HG03103 (cell line): Measurements from ENCODE around the gene ARNT2.
"Not testable (repeated sequence)": the region's sequence is repeated elsewhere in the genome, so short reads cannot be mapped to it uniquely, and the experiment has no call there.

Experiments
- ATAC-seq: cut with Tn5 transposase; IDR thresholded peaks from one replicate; pipeline ENCODE4 v1.9.1; 2021; ENCODE audit warnings: low read depth; ENCODE audit not compliant: unreplicated experiment

Gene ARNT2

DNA sequence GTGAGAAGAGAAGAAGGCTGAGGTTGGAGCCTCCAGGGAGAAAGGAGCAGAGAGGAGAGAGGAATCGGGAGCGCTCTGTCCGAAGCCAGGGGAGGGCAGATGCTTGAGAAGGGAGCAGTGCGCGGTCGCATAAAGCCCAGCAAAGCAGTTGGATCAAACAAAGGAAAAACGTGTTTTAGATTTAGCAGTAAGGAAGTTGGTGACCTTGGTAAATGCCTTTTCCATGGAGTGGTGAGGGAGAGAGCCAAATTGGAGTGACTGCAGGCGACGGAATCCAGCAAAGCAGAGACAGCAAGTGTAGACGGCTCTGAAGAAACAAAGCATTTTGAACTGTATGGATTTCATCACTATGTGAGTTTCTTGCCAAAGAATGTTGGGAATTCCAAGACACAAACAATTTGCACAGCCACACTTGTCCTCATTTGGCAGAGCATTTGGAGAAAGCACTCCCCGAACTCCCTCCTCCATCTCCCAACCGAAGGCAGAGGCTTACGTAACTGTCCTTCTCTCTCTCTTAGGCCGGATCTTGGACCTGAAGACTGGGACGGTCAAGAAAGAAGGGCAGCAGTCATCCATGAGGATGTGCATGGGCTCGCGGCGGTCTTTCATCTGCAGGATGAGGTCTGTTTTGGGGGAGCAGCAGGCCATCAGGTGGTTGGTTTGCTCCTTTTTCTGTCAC is 103.6 kb downstream of the ARNT2 start:
- no peak for ATAC-seq

DNA sequence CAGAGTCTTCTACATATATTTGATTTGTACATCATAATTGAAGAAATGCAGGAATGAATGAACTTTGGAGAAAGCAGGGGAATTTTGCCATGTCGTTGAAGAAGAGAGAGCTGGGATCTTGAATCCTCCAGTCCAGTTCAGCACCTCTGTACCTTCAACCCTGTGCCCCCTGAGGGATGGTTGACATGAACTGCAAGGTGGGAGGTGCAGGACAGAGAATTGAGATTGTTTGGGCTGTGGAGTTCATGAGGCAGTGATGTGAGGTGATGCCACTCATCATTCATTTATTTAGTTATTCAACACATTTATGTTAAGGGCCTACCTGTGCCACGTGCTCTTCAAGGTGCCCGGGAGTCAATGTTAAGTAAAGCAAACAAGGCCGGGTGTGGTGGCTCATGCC is 104.6 kb downstream of the ARNT2 start:
- no peak for ATAC-seq

DNA sequence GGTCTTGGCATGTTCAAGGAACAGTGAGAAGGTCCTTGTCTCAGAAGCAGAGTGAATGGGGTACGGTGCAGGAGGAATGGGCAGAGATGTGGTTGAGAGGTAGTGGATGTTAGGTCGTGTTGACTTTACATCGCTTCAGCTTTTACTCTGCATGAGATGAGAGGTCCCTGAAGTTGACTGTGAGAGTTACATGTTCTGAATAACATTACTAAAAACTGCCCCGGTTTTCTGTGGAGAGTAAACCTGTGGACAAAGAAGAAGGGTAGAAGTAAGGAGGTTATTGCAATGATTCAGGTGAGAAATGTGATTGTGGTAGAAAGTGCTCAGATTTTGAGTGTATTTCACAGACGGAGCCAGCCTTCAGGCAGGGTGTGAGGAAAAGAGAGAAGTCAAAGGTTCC is 105.6 kb downstream of the ARNT2 start:
- ATAC-seq, result no peak

DNA sequence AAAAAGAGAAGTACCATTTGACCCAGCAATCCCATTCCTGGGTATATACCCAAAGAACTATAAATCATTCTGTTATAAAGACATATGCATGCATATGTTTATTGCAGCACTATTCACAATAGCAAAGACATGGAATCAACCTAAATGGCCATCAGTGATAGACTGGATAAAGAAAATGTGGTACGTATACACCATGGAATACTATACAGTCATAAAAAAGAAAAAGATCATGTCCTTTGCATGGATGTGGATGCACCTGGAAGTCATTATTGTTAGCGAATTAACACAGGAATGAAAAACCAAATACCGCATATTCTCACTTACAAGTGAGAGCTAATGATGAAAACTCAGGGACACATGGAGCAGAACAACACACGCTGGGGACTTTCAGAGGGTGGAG is 106.8 kb downstream of the ARNT2 start:
- ATAC-seq, result not testable (repeated sequence)

DNA sequence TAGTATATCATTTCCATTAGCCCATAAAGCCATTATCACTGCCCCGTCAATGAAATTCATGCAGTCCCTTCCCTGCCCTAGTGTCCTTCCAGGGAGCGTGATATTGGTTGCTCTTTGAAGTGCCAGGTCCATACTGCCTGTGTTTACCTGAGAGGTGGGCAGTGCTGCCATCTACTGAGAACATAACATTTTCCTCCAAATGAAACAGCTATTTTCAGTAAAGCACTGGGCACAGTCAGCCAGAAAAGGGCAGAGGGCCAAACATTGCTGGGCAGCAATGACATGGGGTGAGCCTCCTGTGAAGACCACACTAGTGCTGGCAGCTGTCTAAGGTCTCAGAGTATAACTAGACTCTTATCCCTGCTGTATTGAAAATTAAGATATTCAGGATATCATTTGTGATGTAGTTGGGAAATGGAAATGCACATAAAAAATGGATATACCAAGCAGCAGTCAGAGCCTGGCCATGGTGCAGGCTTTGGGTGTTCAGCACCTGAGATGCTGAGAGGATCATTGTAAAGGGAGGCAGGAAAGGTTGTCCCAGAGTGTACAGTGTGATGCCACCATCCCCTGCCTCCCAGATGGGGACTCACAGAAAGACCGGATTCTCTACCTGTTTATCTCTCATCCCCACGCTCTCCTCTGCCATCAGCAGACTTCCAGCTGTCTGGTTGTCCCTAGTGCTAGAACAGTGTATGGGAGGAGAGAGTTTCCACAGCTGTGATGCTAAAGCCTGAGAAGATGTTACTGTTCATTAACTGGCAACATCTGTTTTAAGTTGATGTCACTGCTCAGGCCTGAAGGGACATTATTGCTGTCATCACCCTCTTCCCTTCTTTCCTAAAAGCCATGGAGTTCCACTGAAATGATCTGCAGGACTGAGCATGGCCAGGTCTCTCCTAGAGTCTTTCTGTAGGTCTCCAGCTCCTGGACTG is 108.8 kb downstream of the ARNT2 start:
- no peak for ATAC-seq

DNA sequence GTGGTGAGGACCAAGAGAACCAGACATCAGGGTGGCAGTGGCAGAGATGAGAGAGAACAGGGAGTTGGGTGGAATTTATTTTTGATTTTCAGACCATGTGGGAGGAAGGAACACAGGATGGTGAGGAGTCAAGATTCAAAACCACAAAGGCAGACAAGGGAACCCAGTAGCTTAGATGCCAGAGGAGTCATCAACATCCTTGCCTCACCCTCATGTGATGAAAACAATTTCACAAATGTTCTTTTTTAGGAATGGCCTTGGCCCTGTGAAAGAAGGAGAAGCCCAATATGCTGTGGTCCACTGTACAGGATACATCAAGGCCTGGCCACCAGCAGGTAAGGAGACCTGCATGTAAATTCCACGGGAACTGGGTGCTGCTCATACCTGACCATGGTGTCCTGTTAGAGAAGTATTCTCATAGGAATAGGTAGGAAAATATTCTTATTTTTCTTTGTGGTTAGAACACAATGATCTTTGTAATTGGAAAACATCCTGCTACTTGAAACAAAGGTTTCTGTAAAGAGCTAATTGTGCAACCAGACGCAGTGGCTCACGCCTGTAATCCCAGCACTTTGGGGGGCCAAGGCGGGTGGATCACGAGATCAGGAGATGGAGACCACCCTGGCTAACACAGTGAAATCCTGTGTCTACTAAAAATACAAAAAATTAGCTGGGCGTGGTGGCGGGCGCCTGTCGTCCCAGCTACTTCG is 110.0 kb downstream of the ARNT2 start:
- no peak for ATAC-seq

DNA sequence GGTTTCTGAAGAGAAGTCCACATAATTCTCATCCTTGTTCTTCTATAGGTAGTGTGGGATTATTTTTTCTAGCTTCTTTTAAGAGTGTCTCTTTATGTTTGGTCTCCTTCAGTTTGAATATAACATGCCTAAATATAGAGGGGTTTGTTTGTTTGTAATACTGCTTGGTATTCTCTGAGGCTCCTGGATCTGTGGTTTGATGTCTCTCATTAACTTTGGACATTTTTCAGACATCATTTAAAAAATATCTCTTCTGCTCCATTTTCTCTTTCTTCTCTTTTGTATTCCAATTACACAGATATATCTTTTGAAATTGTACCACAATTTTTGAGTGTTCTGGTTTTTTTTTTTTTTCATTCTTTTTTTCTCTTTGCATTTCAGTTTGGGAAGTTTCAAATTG is 113.1 kb downstream of the ARNT2 start:
- ATAC-seq, result no peak

DNA sequence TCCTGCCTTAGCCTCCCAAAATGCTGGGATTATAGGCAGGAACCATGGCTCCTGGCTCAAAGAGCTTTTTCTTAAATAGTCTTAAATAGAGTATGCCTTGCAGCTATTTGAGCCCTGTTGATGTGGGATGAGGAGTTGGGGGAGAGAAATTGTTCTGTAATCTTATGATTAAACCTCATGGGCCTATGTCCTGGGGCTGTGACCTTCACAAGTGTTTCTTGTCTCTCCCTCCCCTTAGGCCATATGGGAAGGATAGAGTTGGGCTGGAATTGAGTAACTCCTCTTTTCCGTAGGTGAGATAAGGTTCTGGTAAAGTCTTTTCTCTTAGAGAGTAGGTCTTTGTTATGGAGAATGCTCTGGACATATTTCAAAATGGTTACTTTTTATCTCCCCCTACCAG is 114.3 kb downstream of the ARNT2 start:
- no peak for ATAC-seq

DNA sequence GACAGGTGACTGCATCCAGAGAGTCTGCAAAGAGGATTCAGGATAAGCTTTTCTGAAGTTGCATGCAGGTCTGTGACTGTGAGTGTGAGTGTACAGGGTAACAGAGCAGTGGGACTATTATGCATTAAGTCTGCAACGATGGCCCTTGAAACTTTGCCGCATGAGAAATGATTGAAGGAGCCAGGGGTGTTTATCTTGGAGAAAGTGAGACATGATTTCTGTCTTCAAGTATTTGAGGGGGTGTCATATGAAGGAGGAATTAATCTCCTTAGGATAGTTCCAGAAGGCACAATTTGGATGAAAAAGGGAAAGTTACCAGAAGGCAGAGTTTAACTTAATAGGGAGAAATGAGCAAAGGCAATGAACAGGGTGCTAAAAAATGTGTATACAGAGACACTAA is 119.6 kb downstream of the ARNT2 start:
- no peak for ATAC-seq

DNA sequence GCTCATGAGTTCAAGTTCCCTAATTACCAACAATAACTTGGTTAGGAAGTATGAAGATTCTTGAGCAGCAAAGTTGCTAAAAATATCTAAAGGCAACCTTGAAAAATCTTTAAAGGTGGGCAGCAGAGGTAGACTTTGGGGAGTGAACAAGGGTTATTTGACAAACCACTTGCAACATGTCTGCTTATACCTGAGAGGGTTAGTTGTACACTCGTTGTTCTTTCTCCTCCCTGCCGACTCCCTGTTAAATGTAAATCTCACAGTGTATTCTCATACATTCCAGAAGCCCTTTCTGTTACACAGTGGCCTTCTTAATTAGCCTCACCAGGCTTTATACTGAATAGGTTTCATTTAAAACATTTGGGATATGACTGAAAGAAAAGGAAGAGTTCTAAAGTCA is 121.7 kb downstream of the ARNT2 start:
- ATAC-seq, result no peak

DNA sequence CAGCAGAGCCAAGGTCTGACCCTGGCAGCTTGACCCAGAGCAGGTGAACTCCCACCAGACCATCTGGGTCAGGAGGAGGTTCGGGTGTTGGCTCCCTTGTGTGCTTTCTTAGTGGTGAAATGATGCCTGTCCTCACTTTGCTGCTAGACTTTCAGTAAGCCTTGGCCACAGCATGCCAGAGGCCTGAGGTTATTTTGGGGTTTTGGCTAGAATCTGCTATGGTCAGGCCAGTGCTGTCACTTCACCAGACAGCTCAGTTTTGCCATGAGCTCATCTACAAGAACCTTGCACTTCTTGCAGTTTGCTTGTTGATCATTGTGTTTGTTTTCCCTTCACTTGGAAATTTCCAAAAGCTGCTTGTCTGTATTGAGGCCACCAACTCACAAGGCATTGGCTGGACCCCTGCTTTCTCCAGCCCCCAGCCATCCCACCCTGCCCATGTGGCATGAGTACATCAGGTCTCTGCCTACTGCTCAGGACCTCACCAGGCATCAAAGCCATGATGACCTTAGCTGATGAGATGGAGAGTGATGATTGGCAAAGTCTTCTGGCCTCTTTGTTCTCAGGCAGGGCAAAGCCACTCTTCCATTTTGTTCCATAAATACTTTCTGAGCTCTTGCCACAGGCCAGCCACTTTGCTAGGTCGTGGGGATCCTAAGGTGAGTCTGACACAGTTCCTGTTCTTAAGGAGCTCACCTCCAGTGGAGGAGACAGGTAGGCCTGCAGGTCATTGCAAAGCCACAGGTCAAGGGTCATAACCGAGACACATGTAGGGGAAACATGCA is 122.6 kb downstream of the ARNT2 start:
- ATAC-seq, result no peak

DNA sequence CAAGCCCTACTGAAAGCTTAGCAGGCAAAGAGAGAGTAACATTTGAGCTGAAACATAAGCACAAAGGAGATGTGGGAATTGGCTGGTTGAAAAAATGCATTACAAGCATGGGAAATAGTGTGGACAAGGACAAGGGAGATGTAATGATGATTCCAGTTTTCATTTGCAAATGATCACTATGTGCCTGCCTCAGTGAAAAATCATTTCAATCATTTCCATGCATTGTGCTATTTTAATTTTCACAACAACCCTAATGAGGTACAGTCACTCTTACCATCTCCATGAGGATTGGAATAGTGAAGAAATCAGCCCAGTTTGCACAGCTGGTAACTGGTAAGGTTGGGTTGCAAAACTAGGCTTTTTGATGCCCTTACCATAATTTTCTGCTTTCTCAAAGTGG is 123.2 kb downstream of the ARNT2 start:
- ATAC-seq, result no peak

DNA sequence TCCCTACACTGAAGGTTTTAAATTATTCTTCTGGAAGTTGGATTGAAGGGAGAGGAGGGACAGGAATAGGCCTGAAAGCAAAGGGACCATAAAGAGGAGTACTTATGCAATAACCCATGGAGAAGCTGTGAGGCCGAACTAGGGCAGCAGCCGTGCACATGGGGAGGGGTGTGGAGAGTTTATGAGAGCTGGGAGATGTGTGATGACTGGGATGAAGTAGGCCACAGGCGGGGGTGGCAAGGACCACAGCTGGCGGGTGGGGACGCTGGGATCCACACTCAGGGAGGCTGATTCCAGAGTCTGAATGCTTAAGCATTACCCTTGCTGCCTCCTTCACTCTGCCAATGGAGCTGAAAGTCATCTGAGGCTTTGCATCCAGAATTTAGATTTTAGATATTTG is 123.8 kb downstream of the ARNT2 start:
- ATAC-seq, result no peak

DNA sequence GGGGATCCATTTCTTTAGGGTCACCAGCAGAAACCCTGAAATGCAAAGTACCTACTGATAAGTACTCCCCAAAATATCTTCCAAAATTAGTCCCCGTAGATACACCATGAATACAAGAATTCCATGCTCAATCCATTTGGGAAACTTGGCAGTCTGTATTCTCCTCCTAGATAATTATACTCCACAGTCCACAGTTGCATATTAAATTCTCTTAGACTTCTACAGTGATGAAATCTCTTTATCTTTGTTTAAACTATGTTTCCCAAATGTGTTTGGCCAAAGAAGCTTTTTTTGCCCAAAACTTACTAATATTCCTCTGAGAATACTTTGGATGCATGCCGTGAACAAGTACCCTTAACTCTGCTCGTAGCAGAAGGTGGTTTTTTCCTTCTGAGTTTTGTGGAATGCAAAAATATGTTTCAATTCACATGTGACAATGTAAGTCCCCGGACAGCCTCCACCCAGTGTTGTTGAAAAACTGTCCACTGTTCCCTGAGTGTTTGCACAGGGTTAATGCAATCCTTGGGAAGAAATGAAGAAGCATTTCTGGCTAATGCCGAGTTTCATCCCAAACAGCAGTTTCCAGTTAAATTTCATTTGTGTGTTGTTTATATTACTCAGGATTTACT is 126.7 kb downstream of the ARNT2 start:
- no peak for ATAC-seq

DNA sequence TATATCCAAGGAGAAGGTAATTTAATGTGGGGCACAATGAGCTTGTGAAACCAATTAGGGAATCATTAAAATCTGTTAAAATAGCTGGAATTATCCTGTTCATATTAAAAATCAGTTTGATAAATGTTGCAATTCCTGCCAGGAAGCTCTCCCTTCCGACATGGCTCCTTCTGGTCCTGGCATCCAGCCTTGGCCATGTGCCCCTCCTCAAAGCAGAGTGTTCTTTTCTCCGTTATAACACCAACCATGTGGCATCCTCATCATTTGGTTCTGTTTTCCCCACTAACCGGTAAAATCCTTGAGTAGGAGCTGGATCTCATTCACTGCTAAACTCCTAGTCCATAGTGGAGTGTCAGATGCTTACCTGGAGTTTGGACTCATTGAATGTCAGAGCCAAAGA is 127.2 kb downstream of the ARNT2 start:
- no peak for ATAC-seq

DNA sequence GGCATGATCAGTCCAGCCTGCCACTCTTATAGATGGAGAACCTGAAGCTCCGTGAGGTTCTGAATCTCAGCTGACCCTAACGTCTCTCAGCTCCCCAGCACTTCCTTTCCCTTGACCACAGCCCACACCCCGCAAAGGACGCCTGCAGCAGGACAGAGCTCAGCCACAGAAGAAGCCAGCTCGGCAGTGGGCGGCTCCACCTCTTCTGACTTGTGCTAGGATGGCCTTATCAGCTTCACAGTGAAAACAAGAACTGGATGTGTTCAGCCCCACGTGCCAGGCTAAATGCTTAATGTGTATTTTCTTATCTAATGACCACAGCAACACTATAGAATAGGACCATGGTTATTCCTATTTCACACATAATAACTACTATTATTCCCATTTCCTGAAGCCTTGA is 127.6 kb downstream of the ARNT2 start:
- ATAC-seq, result no peak

DNA sequence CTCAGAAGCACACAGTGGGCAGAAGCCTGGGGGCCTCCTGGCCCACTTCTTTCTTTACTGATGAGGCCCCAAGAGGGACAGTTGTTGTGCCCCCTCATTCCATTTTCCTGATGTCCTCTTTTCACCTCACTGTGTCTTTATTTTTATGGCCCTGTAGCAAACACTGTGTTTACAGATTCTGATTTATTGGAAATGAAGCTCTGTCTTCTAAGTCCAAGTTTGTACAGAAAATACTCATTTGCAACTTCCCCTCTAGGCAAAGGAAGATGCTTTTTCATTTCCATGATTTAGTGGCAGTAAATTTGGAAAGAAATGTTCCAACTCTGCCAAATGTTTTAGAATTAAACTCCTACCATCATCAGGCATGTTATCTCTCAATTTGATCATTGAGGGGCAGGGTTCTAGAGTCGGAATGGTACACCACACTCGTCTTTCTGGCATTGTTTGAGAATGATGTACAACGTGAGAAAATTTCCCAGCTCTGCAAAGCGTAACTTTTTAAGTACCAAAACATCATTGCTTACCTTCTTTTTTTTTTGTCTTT is 129.7 kb downstream of the ARNT2 start:
- ATAC-seq, result no peak

DNA sequence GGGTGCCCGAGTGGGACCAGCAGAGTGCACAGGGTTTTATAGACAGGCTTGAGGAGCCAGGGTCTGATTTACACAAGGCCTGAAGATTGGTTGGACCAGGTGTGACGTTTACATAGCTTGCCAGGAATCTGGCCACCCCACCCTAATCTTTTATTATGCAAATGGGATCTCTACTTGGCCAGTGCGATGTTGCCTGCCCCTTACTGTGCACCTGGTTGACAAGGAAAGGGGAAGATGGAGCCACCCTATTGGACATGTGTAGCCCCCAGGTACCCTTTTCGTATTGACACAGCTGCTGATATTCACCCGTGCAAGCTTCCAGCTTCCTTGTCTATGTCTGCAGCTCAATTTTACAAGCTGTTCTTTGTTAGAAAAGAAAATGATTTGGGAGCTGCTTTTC is 132.0 kb downstream of the ARNT2 start:
- no peak for ATAC-seq

DNA sequence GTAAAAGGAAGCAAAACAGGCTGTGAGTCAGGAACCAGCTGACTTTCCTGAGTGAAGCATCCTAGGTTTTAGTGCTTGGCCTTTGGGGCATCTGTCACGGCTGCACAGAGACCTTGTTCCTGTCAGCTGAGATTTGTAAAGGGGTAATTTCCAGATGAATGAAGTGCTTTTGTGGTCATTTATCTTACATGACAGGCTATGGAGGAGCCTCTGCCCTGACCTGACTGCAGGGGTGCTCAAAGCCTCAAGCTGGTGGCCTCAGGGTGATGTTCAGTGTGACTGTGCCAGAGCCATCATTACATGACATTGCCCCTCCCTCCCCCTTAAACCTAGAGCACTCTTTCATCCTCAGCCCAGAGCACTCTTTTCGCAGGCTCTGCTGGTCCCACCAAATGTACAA is 132.5 kb downstream of the ARNT2 start:
- no peak for ATAC-seq

DNA sequence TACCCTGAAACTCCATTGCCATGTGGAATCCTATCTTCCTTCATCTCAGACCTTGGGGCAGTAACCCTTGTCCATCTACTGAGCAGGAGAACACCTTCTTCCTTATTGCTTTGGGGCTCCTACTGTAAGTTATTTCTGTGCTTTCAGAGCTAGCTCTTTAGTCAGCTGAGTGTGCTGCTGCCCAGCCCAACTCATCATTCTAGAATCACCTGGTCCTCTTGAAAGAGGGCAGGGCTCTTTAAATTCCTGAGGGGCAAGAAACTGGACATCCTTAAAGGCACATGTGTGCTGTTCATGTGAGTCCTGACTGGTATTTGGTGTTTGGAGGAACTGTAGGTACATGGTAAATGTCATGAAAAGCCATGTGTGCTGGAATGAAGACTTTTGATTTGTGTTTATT is 140.9 kb downstream of the ARNT2 start:
- ATAC-seq, result no peak
